HCT116 (cell line): ENCODE data around the gene VMP1. TPM values are rescaled to one million over a fixed set of nuclear protein-coding genes. Genes with fewer than 3 reads are reported as not detected.
"Not testable (repeated sequence)": the region's sequence is repeated elsewhere in the genome, so short reads cannot be mapped to it uniquely, and the experiment has no call there.

Source experiments
- ATAC-seq: fragments of 200-7000 bp; cut with Tn5 transposase; 2 replicates; pipeline ENCODE4 v1.9.1; 2020; ENCODE audit warnings: mild to moderate bottlenecking, moderate library complexity
- BruUV-seq: library from RNA; stranded (reverse); fragments of 400-500 nt; replicated peaks from 2 replicates; lab custom pipeline; 2021; lab: Mats Ljungman, UMichigan
- CTCF ChIA-PET: fragments of 300-600 bp; sonication (Branson Sonifier 250); formaldehyde crosslinking; loops from one replicate; lab custom pipeline; 2021; ENCODE audit warnings: antibody characterized with exemption; lab: Charles Lee
- POLR2A ChIA-PET: fragments of 300-600, 350-600 bp; sonication (Branson Sonifier 250); formaldehyde crosslinking; loops from one replicate; lab custom pipeline; 2021; ENCODE audit warnings: antibody characterized with exemption; lab: Charles Lee
- RAD21 ChIA-PET, 2 experiments: fragments of 300-600 bp; sonication (Branson Sonifier 250); formaldehyde crosslinking; loops; one replicate each; lab custom pipeline; 2023; ENCODE audit warnings: low total read pairs in 2 of 2; ENCODE audit not compliant: uncharacterized antibody in 2 of 2, unreplicated experiment in 2 of 2, low non-redundant PET in 1 of 2; lab: Charles Lee
- DNase-seq: peaks from one replicate; pipeline ENCODE4 v3.0.0-alpha.2; 2010; ENCODE audit warnings: low read depth, low spot score
- H2AFZ ChIP-seq: fragments of 200-600 bp; shearing (Covaris generic), sonication (generic); 2 replicates; pipeline ENCODE4 v1.6.1; 2017; ENCODE audit warnings: low read depth, mixed run types, mixed read lengths, antibody characterized with exemption, low read length; ENCODE audit not compliant: poor library complexity, severe bottlenecking
- H3K27ac ChIP-seq: 2 replicates; pipeline ENCODE4 v1.5.1; 2012; ENCODE audit warnings: low read depth, low read length
- H3K27me3 ChIP-seq: fragments of 200-600 bp; sonication (generic); 2 replicates; pipeline ENCODE4 v1.6.1; 2016; ENCODE audit warnings: mixed run types, low read length, mixed read lengths; ENCODE audit not compliant: insufficient read depth
- H3K36me3 ChIP-seq, 2 experiments: fragments of 200-500 bp in 1 of 2; fragments of 200-600 bp in 1 of 2; sonication (Bioruptor generic) in 1 of 2; sonication (generic) in 1 of 2; 2 replicates each; pipeline versions ENCODE4 v1.5.1 to v1.6.1; 2014 to 2016; ENCODE audit warnings: low read length in 2 of 2, inconsistent platforms in 1 of 2, mixed read lengths in 1 of 2, mixed run types in 1 of 2; ENCODE audit not compliant: insufficient read depth in 2 of 2, control insufficient read depth in 1 of 2
- H3K4me1 ChIP-seq, 2 experiments: fragments of 200-600 bp in 1 of 2; sonication (generic) in 1 of 2; 2 replicates each; pipeline versions ENCODE4 v1.5.1 to v1.6.1; 2012 to 2017; ENCODE audit warnings: low read length in 2 of 2, inconsistent platforms in 1 of 2, mild to moderate bottlenecking in 1 of 2, mixed read lengths in 1 of 2, mixed run types in 1 of 2, moderate library complexity in 1 of 2; ENCODE audit not compliant: insufficient read depth in 2 of 2, control insufficient read depth in 1 of 2
- H3K4me2 ChIP-seq: fragments of 200-600 bp; sonication (generic); 2 replicates; pipeline ENCODE4 v1.6.1; 2017; ENCODE audit warnings: mixed run types, low read length, mixed read lengths
- H3K4me3 ChIP-seq, 2 experiments: fragments of 200-600 bp in 1 of 2; sonication (generic) in 1 of 2; replicated peaks in 1 of 2; 2 replicates each; pipeline ENCODE4 v1.5.1; 2011 to 2016; ENCODE audit warnings: low read length in 2 of 2, control low read depth in 1 of 2, low read depth in 1 of 2, mild to moderate bottlenecking in 1 of 2, mixed read lengths in 1 of 2, mixed run types in 1 of 2
- H3K79me2 ChIP-seq: fragments of 200-600 bp; sonication (generic); 2 replicates; pipeline ENCODE4 v1.6.1; 2017; ENCODE audit warnings: mild to moderate bottlenecking, mixed run types, low read length, moderate library complexity, mixed read lengths; ENCODE audit not compliant: insufficient read depth
- H3K9ac ChIP-seq: fragments of 200-600 bp; sonication (generic); 2 replicates; pipeline ENCODE4 v1.6.1; 2016; ENCODE audit warnings: low read length, mixed read lengths
- H3K9me2 ChIP-seq: fragments of 200-600 bp; sonication (generic), shearing (Covaris generic); 2 replicates; pipeline ENCODE4 v1.6.1; 2017; ENCODE audit warnings: mixed run types, mild to moderate bottlenecking, moderate library complexity; ENCODE audit not compliant: insufficient read depth
- H3K9me3 ChIP-seq, 2 experiments: fragments of 200-500 bp in 1 of 2; fragments of 200-600 bp in 1 of 2; sonication (Bioruptor generic) in 1 of 2; sonication (generic) in 1 of 2; 2 replicates each; pipeline ENCODE4 v1.6.1; 2014 to 2017; ENCODE audit warnings: low read length in 2 of 2, mixed read lengths in 2 of 2, inconsistent platforms in 1 of 2, low read depth in 1 of 2, mild to moderate bottlenecking in 1 of 2, mixed run types in 1 of 2, moderate library complexity in 1 of 2; ENCODE audit not compliant: control insufficient read depth in 1 of 2, insufficient read depth in 1 of 2
- H4K20me1 ChIP-seq: fragments of 200-600 bp; sonication (generic), shearing (Covaris generic); 2 replicates; pipeline ENCODE4 v1.6.1; 2017; ENCODE audit warnings: mixed run types, mild to moderate bottlenecking, moderate library complexity; ENCODE audit not compliant: insufficient read depth
- CBX3 ChIP-seq: IDR thresholded peaks from 2 replicates; pipeline ENCODE4 v1.6.1; 2012; ENCODE audit warnings: low read depth
- EGR1 ChIP-seq: IDR thresholded peaks from 2 replicates; pipeline ENCODE4 v1.6.1; 2012; ENCODE audit warnings: low read depth
- ELF1 ChIP-seq: IDR thresholded peaks from 2 replicates; pipeline ENCODE4 v1.6.1; 2012; ENCODE audit warnings: low read depth, borderline replicate concordance
- EZH2 ChIP-seq: fragments of 200-600 bp; sonication (generic); IDR thresholded peaks from 2 replicates; pipeline ENCODE4 v1.6.1; 2017; ENCODE audit warnings: antibody characterized with exemption, mixed run types
- EZH2phosphoT487 ChIP-seq: fragments of 200-600 bp; IDR thresholded peaks from 2 replicates; pipeline ENCODE4 v1.6.1; 2018; ENCODE audit warnings: antibody characterized with exemption, borderline replicate concordance
- FOSL1 ChIP-seq: IDR thresholded peaks from 2 replicates; pipeline ENCODE4 v1.6.1; 2012; ENCODE audit warnings: low read depth
- JUND ChIP-seq: IDR thresholded peaks from 2 replicates; pipeline ENCODE4 v1.6.1; 2012
- POLR2A ChIP-seq: IDR thresholded peaks from 2 replicates; pipeline ENCODE4 v1.7.0; 2011; ENCODE audit warnings: borderline replicate concordance; ENCODE audit not compliant: insufficient read depth, insufficient read length; ENCODE audit errors: extremely low read depth
- RAD21 ChIP-seq: IDR thresholded peaks from 2 replicates; pipeline ENCODE4 v1.6.1; 2012; ENCODE audit warnings: low read depth, mild to moderate bottlenecking
- SIN3A ChIP-seq: IDR thresholded peaks from 2 replicates; pipeline ENCODE4 v1.6.1; 2012; ENCODE audit warnings: low read depth
- YY1 ChIP-seq: IDR thresholded peaks from 2 replicates; pipeline ENCODE4 v1.6.1; 2011; ENCODE audit warnings: low read length, low read depth, moderate library complexity, mild to moderate bottlenecking; ENCODE audit not compliant: insufficient replicate concordance; ENCODE audit errors: extremely low read depth
- ZFX ChIP-seq: fragments of 450-650 bp; IDR thresholded peaks from 2 replicates; pipeline ENCODE4 v1.6.1; 2017
- ZNF274 ChIP-seq: fragments of 200-500 bp; sonication (Bioruptor generic); IDR thresholded peaks from 2 replicates; pipeline ENCODE4 v1.6.1; 2014; ENCODE audit warnings: mild to moderate bottlenecking, low read depth, low read length, inconsistent platforms
- intact Hi-C: fragments of 100-400 bp; cut with micrococcal nuclease; formaldehyde crosslinking; loops from 2 replicates; pipeline ENCODE4 v1.10.0; 2022
- total RNA-seq: library from RNA; stranded (reverse); gene quantifications from one replicate; pipeline ENCODE4 v1.2.1, GENCODE V29; 2021; ENCODE audit not compliant: unreplicated experiment
- TF ChIP-seq, protein P1 (sequence below), 3 experiments: fragments of 200-600 bp in 1 of 3; sonication (generic) in 1 of 3; IDR thresholded peaks in 2 of 3; conservative IDR thresholded peaks in 1 of 3; 2 replicates each; pipeline ENCODE4 v1.5.1; 2012 to 2017; ENCODE audit warnings: low read depth in 2 of 3, low read length in 2 of 3, antibody characterized with exemption in 1 of 3, borderline replicate concordance in 1 of 3, control low read depth in 1 of 3, mild to moderate bottlenecking in 1 of 3, mixed read lengths in 1 of 3, mixed run types in 1 of 3, moderate library complexity in 1 of 3; ENCODE audit not compliant: insufficient read depth in 1 of 3
- TF ChIP-seq, protein P2 (sequence below): IDR thresholded peaks from 2 replicates; pipeline ENCODE4 v1.6.1; 2012

Gene VMP1
- total RNA-seq, 1 experiment from 2014 or later, result 366 TPM

DNA sequence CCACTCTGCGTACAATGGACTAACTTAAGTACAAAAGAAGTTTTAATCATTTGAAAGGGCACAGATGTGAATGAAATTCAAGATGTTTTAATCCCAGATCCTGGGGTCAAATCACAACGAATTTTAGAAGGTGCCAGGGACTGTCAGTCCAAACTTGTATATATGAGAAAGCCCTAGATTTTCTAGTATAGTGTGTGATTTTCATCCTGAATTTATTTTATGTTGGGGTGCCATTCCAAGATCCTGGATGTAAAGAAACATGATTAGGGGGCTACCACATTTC is 121.0 kb downstream of the VMP1 start (continued):
- no peak for TF ChIP-seq YY1
- TF ChIP-seq FOSL1, result no peak
- TF ChIP-seq ZNF274, result no peak
- no peak for TF ChIP-seq RAD21
- TF ChIP-seq SIN3A, result no peak
- TF ChIP-seq, all 23 proteins: peak for 0

DNA sequence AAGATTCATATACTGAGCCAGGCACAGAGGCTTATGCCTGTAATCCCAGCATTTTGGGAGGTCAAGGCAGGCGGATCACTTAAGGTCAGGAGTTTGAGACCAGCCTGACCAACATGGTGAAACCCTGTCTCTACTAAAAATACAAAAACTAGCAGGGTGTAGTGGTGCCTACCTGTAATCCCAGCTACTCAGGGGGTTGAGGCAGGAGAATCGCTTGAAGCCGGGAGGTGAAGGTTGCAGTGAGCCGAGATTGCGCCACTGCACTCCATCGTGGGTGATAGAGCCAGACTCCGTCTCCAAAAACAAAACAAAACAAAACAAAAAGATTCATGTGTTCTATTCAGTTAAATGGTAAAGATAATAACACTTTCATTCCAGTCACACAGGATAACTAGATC is 121.4 kb downstream of the VMP1 start:
- CTCF ChIA-PET, result interaction anchor here (1.0 kb wide), 1 partner anchor 17 kb away, joined by 3 read pairs; no protein-coding TSS in a partner anchor
- POLR2A ChIA-PET, result interaction anchor here (0.7 to 9.2 kb wide), 14 partner anchors 10 to 1197 kb away, joined by 3 to 228 read pairs (median 4); no protein-coding TSS in a partner anchor
- Histone ChIP-seq H3K4me1 (peaks cover 85 to 96% of the 10 kb centered on the region in 2 experiments), H3K4me2 (peak overlapping the region; percentile 60), H3K4me3 (peak overlapping the region; percentile 9 to 21), H3K79me2 (peaks cover 54% of the 10 kb centered on the region), H3K9ac (peak overlapping the region; percentile 60), H3K27ac (peak overlapping the region; percentile 97)
- ATAC-seq, result peak; percentile 35
- H3K27me3 ChIP-seq, H3K9me3 ChIP-seq, DNase-seq, H4K20me1 ChIP-seq, H3K9me2 ChIP-seq, H3K36me3 ChIP-seq, H2AFZ ChIP-seq: not testable (repeated sequence)
- BruUV-seq, result TSS peak; percentile 88
- RAD21 ChIA-PET, result interaction anchor here in 1 of 2 experiments (1.0 kb wide), 2 partner anchors 9 to 74 kb away, joined by 3 to 4 read pairs; no protein-coding TSS in a partner anchor
- intact Hi-C loops, result loop anchor here (1.0 kb wide), 2 partner anchors 8 to 43 kb away; no protein-coding TSS in a partner anchor

DNA sequence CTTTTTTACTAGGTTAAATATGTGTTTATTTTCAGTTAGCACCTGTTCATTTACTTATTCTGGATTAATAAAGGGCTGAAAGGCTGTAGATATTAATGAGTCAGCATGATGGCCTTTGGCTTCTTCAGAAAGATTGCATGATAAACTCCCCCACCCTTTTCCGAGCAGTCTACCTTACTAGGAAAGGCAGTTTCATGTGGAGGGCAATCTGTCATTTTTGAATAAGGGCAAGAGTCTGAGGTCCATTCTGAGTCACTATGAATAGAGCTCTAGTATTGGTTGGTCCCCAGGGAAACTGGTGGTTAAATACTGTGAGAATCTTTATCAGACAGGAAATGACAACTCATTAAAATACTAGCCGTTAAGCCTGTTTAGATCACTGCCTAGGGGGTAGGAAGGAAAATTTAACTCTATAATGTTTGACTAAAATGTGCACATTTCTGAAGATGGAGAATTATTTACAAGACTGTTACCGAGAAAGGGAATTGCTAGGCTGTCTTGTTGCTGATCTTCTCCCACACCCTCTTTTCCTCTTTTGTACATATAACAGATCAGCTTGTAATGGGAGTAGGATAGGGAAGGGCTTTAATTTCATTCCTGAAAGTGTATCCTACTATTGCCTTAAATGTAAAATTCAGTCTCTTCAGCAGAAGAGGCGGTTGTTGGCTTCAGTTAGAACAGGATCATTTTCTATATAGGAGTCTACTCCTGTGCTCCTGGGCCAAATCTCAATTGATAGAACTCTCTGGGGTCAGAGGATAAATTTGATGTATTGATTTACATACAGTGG is 122.0 kb downstream of the VMP1 start:
- ATAC-seq, result peak; percentile 89
- no peak for TF ChIP-seq EZH2phosphoT487
- peak; percentile 97 for TF ChIP-seq FOSL1
- TF ChIP-seq, protein P1, sequence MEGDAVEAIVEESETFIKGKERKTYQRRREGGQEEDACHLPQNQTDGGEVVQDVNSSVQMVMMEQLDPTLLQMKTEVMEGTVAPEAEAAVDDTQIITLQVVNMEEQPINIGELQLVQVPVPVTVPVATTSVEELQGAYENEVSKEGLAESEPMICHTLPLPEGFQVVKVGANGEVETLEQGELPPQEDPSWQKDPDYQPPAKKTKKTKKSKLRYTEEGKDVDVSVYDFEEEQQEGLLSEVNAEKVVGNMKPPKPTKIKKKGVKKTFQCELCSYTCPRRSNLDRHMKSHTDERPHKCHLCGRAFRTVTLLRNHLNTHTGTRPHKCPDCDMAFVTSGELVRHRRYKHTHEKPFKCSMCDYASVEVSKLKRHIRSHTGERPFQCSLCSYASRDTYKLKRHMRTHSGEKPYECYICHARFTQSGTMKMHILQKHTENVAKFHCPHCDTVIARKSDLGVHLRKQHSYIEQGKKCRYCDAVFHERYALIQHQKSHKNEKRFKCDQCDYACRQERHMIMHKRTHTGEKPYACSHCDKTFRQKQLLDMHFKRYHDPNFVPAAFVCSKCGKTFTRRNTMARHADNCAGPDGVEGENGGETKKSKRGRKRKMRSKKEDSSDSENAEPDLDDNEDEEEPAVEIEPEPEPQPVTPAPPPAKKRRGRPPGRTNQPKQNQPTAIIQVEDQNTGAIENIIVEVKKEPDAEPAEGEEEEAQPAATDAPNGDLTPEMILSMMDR (IDR thresholded peaks at IDR 0.05 in 2 of 3, conservative IDR thresholded peaks at IDR 0.05 in 1 of 3; ENCODE audit: borderline replicate concordance in 1 of 3, insufficient read depth in 1 of 3, low read depth in 2 of 3, low read length in 2 of 3), result no peak
- TF ChIP-seq POLR2A, result peak; percentile 2
- no peak for TF ChIP-seq ZFX
- peak; percentile 94 for TF ChIP-seq SIN3A
- TF ChIP-seq EZH2, result no peak
- peak; percentile 70 for TF ChIP-seq YY1
- TF ChIP-seq ELF1, result no peak
- peak; percentile 88 for TF ChIP-seq CBX3
- peak; percentile 46; the same call in 1 of the 2 replicates for TF ChIP-seq EGR1
- TF ChIP-seq JUND, result peak; percentile 97
- TF ChIP-seq, protein P2, sequence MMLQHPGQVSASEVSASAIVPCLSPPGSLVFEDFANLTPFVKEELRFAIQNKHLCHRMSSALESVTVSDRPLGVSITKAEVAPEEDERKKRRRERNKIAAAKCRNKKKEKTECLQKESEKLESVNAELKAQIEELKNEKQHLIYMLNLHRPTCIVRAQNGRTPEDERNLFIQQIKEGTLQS, result no peak; the same call in 1 of the 2 replicates

More for the DNA sequence above, 122.0 kb downstream of the VMP1 start:
- Histone ChIP-seq H4K20me1 (no peaks in the 10 kb centered on the region), H3K79me2 (peaks cover 59% of the 10 kb centered on the region), H3K9me2 (no peaks in the 10 kb centered on the region), H3K4me3 (peak overlapping the region; percentile 9 to 21), H3K9me3 (no peaks in the 10 kb centered on the region), H3K36me3 (no peaks in the 10 kb centered on the region), H3K4me2 (peak overlapping the region; percentile 60), H3K27me3 (no peaks in the 10 kb centered on the region), H3K4me1 (peaks cover 90 to 100% of the 10 kb centered on the region in 2 experiments), H2AFZ (no peak overlapping the region), H3K27ac (peak overlapping the region; percentile 97), H3K9ac (peak overlapping the region; percentile 60)
- intact Hi-C loops, result loop anchor here (1.0 kb wide), 2 partner anchors 8 to 43 kb away; no protein-coding TSS in a partner anchor
- CTCF ChIA-PET, result interaction anchor here (1.0 to 1.2 kb wide), 2 partner anchors 16 to 76 kb away, joined by 3 to 4 read pairs; no protein-coding TSS in a partner anchor
- DNase-seq, result peak; percentile 100
- POLR2A ChIA-PET, result interaction anchor here (0.7 to 9.2 kb wide), 15 partner anchors 10 to 1198 kb away, joined by 3 to 228 read pairs (median 4); no protein-coding TSS in a partner anchor
- RAD21 ChIA-PET, result interaction anchor here in 1 of 2 experiments (1.0 kb wide), 2 partner anchors 8 to 75 kb away, joined by 3 to 4 read pairs; no protein-coding TSS in a partner anchor
- BruUV-seq, result TSS peak; percentile 96
